Measurements from ENCODE around the gene MAMDC2. TPM values are rescaled to one million over a fixed set of nuclear protein-coding genes. Genes with fewer than 3 reads are reported as not detected.

The MAMDC2 gene
- total and polyA plus RNA-seq, 12 donors: 0.83 to 15.7 (median 5.0) TPM

DNA sequence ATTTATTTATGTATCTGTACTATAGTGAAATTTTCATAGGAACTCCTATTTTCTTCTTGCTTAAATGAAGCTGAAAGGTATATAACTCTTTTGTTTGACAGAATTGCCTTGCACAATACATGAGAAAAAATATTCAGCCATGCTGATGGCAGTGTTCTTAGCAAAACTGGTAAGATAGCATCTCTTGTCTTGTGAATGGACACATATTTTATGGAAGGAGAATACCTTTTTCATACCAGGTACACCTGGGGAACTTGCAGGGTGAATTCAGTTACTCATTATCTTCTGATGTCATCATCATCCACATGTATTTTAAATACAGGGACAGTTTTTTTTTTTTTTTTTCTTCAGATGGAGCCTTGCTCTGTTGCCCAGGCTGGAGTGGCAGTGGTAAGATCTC is 49.4 kb downstream of the MAMDC2 start:
- no peak for DNase-seq
- Histone ChIP-seq H3K27ac (no peak overlapping the region), H3K36me3 (replicated peaks in 1 of 2) (no peaks in the 10 kb centered on the region), H3K27me3 (no peaks in the 10 kb centered on the region), H3K4me3 (no peak overlapping the region), H3K9me3 (replicated peaks in 1 of 3) (no peaks in the 10 kb centered on the region), H3K4me1 (replicated peaks in 1 of 2) (no peaks in the 10 kb centered on the region)
- intact Hi-C loops (cut with DNase I): no loop called here
- TF ChIP-seq, protein P1, sequence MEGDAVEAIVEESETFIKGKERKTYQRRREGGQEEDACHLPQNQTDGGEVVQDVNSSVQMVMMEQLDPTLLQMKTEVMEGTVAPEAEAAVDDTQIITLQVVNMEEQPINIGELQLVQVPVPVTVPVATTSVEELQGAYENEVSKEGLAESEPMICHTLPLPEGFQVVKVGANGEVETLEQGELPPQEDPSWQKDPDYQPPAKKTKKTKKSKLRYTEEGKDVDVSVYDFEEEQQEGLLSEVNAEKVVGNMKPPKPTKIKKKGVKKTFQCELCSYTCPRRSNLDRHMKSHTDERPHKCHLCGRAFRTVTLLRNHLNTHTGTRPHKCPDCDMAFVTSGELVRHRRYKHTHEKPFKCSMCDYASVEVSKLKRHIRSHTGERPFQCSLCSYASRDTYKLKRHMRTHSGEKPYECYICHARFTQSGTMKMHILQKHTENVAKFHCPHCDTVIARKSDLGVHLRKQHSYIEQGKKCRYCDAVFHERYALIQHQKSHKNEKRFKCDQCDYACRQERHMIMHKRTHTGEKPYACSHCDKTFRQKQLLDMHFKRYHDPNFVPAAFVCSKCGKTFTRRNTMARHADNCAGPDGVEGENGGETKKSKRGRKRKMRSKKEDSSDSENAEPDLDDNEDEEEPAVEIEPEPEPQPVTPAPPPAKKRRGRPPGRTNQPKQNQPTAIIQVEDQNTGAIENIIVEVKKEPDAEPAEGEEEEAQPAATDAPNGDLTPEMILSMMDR (IDR thresholded peaks at IDR 0.05): no peak
- no peak for TF ChIP-seq POLR2A (IDR thresholded peaks at IDR 0.05)

DNA sequence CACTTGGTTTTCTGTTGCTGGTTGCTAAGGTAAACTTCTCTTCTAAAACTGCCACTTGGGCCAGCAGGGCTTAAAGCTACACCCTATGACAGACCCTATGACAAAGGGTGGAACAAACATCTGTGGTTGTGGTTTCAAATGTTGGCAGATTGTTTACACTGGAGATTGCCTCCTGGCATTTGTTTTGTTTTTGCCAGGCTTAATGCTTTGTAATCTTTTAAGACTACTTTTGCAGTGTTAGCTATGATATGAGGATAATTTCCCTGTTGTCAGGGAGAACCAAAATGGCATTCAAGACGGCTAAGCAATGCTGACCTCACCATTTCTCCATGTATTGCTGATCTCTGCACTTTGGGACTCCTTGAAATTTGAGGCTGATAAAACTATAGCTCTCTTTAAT is 50.3 kb downstream of the MAMDC2 start:
- Histone ChIP-seq H3K27ac (no peak overlapping the region), H3K27me3 (no peaks in the 10 kb centered on the region), H3K4me1 (replicated peaks in 1 of 2) (no peaks in the 10 kb centered on the region), H3K36me3 (replicated peaks in 1 of 2) (no peaks in the 10 kb centered on the region), H3K4me3 (no peak overlapping the region), H3K9me3 (replicated peaks in 1 of 3) (no peaks in the 10 kb centered on the region)
- 38 to 69% (median 60%) methylated on average over 1 of the region's 1 CpG for WGBS, 4 donors
- TF ChIP-seq, protein P1 (IDR thresholded peaks at IDR 0.05): no peak
- TF ChIP-seq POLR2A (IDR thresholded peaks at IDR 0.05): no peak
- DNase-seq: no peak
- intact Hi-C loops (cut with DNase I): no loop called here

DNA sequence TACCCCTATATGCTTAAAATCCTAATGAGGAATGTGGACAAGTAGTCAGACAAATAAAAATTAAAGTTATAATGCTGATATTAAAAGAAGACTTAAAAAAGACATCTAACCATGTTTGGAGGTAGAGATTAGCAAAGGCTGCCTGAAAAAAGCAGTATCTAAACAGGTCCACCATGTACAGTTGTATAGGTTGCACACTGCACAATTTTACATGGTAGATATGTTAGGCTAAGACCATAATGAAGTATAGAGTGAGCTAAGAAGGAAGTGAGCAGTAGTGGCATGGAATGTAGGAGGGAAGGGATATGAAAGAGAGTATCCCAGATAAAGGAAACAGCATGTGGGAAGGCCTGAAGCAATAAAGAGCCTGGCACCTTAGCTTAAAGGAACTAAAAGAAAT is 51.1 kb downstream of the MAMDC2 start:
- Histone ChIP-seq H3K27ac (no peak overlapping the region), H3K27me3 (no peaks in the 10 kb centered on the region), H3K4me1 (replicated peaks in 1 of 2) (no peaks in the 10 kb centered on the region), H3K4me3 (no peak overlapping the region), H3K9me3 (replicated peaks in 1 of 3) (no peaks in the 10 kb centered on the region), H3K36me3 (replicated peaks in 1 of 2) (no peaks in the 10 kb centered on the region)
- no peak for TF ChIP-seq POLR2A (IDR thresholded peaks at IDR 0.05)
- TF ChIP-seq, protein P1 (IDR thresholded peaks at IDR 0.05): no peak
- intact Hi-C loops (cut with DNase I): no loop called here
- DNase-seq: no peak

DNA sequence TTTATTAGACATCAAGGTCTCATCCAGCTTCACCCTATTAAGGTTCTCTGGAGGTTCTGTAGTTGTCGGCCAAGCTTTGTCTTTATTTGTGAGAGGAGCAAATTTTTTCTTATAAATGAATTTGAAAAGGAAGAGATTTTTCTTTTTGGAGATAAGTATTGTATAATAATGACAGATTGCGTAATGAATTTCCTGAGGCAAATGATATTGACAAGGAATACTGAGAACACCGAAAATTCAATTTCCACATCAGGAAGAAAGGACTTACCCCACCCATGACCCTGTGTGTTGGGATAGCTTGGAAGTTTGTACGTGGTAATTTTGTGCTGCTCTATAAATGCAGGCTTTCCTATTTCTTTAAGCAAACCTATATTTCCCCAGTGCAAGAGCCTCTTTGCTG is 53.5 kb downstream of the MAMDC2 start:
- TF ChIP-seq, protein P1 (IDR thresholded peaks at IDR 0.05): no peak
- TF ChIP-seq POLR2A (IDR thresholded peaks at IDR 0.05): no peak
- Histone ChIP-seq H3K4me3 (no peak overlapping the region), H3K27ac (no peak overlapping the region), H3K27me3 (no peaks in the 10 kb centered on the region), H3K9me3 (replicated peaks in 1 of 3) (no peaks in the 10 kb centered on the region), H3K4me1 (replicated peaks in 1 of 2) (no peaks in the 10 kb centered on the region), H3K36me3 (replicated peaks in 1 of 2) (no peaks in the 10 kb centered on the region)
- WGBS, 4 donors: 60 to 77% (median 68%) methylated on average over 4 of the region's 4 CpGs
- DNase-seq: no peak
- intact Hi-C loops (cut with DNase I): no loop called here

Data from adrenal gland (tissue), 12 donors.